Hindlimb muscle (tissue), 1 donor: ENCODE results near the gene NPAS2. TPM values are rescaled to one million over a fixed set of nuclear protein-coding genes. Genes with fewer than 3 reads are reported as not detected.
A peak's percentile ranks its signal among the peaks of the same experiment; 100 is the strongest.

ENCODE experiments used
- DNase-seq: peaks from one replicate; pipeline ENCODE4 v3.0.0-alpha.2; 2013
- polyA plus RNA-seq: library from polyadenylated mRNA; unstranded; fragments of 120-200 nt; gene quantifications from one replicate; pipeline ENCODE4 v1.2.1, GENCODE V29; 2013; ENCODE audit not compliant: insufficient read length

The NPAS2 gene
- polyA plus RNA-seq, 1 donor = 8.7 TPM

DNA sequence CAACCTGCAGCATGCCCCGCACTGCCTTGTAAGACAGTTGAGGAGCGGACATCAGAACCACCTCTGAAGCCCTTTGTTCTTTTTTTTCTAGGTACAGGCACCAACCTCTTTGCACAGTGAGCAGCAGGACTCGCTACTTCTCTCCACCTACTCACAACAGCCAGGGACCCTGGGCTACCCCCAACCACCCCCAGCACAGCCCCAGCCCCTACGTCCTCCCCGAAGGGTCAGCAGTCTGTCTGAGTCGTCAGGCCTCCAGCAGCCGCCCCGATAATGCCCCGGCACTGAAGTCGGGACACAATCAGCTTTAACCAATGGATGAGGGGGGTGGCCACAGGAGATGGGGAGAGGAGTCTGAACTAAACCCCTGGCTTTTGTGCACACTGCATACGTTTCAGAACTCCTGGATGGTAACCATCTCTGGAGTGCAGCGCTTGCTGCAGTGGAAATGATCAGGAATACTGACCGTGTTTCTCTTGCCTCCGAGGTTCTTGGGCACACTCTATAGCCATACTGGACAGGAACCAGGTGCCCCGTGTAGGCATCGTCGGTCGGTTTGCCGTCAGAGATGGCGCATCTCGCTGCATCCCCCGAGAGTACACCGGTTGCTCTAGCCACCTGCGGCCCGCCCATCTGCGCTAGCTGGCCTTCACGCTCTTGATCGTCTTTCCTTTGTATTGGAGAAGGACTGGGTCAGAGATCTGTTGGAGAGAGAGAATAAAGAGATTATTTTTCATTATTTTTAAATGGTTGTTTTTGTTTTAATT lies 175.6 kb downstream of the NPAS2 start:
- DNase-seq = no peak

- DNase-seq = no peak
Observed at GRCh38 chr2:100997509-100998234, 177.7 kb downstream of the NPAS2 start.

GRCh38 chr2:100998235-100998573 lies 178.3 kb downstream of the NPAS2 start:
- no peak for DNase-seq

GRCh38 chr2:100999995-101000394 lies 180.1 kb downstream of the NPAS2 start:
- DNase-seq = no peak

- DNase-seq = peak; percentile 97
Observed at GRCh38 chr2:101001691-101002561, 182.0 kb downstream of the NPAS2 start, which contains the start of gene RPL31. TSS of gene RPL31 (plus strand) at chr2:101002289. CDS start at chr2:101002702, 413 bp downstream.

- DNase-seq = peak; percentile 33
Observed at GRCh38 chr2:101002562-101003277, 182.8 kb downstream of the NPAS2 start.

GRCh38 chr2:101003278-101003775 lies 183.4 kb downstream of the NPAS2 start:
- no peak for DNase-seq

GRCh38 chr2:101004620-101005325 lies 184.8 kb downstream of the NPAS2 start:
- no peak for DNase-seq

DNA sequence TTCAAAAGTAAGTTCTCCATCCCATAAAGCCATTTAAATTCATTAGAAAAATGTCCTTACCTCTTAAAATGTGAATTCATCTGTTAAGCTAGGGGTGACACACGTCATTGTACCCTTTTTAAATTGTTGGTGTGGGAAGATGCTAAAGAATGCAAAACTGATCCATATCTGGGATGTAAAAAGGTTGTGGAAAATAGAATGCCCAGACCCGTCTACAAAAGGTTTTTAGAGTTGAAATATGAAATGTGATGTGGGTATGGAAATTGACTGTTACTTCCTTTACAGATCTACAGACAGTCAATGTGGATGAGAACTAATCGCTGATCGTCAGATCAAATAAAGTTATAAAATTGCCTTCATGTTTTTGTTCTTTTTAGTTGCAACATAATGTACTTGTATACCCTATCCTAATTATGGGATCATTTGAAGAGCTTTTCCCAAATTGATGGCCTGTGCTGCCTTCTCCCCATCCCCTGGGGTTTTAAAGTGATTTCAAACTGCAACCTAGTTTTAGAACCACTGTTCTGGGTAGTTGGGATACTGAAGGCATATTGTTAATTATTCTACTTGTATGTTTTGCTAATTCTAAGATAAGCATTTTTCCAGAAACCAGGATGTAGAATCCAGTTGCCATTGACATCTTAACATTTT lies 186.3 kb downstream of the NPAS2 start:
- no peak for DNase-seq

DNA sequence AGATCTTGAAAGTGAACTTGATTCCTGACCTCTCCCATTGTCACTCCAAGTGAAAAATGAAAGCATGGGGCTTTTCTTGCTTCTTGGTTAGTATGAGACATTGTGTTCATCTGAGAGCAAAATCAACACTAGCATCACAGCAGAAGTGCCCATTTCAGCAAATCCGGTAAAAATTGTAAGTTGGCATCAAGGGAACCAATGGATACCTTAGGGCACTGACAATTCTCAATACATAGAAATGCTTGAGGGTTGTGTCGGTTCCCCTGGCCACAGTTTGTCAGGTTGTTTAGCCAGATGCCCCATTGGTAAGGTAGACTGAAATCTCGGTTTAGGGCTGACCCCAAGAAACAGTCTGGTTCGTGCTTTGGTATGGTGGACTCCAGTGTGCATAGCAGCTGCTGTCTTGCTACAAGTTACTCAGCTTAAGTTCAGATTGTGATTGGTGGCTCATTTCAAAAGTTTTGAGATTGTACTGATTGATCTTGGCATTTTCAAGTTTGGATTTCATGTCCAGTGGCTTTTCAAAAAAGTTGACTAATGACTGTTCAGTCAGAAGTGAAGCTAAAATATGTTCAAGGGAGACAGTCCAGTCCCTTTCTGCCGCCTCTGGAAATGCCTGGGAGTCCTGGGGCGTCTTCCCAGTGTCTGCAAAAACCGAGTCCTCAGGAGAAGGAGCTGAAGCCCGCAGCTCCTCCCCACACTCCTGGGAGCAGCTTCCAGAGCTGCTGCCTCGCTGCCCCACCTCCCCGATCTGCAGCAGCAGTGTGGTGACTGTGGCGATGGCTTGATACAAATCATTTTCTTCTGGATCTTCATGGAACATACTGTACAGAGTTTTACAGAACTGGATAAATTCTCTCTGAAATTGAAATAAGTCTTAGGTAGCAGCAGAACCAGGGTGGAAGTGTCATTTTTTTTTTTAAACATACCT lies 187.7 kb downstream of the NPAS2 start:
- no peak for DNase-seq

DNA sequence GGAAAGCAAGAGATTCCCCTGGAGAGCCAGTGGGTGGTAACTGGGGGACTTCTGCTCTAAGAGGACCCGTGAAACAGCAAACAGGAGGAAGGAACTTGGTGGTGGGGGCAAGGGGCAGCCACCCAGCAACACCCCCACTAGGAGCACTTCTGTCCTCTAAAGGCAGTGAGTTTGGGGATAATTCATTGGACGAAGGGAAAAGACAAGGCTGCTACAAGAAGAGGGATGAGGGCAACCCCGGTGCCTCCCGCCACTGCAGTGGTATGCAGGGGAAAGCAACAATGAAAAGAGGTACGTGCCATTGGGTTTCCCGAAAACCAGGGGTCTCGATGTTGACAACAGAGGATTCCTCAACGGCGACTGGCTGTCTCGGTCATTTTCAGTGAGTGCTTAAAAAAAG lies 191.2 kb downstream of the NPAS2 start:
- DNase-seq = no peak

GRCh38 chr2:101012054-101012705 lies 192.2 kb downstream of the NPAS2 start:
- no peak for DNase-seq

- peak; percentile 42 for DNase-seq
Observed at GRCh38 chr2:101012706-101013181, 192.8 kb downstream of the NPAS2 start.

DNA sequence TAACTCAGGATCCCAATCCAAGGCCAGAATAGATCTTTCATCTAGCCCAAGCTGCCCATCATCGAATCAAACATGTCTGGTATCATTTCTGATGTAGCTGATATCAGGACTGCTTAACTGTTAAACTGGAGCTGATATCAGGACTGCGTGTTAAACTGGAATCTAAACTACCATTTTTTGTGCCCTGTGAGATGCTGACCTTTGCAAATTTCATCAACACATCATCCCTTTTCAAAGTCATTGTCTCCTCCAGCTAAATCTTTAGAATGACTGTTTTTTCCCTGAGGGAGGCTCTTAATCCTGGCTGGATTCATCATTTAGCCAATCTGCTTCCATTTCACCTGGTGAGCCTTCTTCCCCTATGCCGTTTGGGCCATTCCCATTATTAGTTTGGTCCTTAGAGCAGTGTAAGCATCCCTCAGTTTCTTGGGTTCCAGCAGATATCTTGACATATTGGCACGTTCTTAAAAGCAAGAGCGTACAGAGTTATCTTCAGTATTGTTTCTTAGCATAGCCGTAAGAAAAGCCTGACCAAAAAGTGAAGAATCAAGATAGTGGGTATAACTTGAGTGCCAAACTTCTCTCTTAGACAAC lies 194.4 kb downstream of the NPAS2 start:
- DNase-seq = no peak

DNA sequence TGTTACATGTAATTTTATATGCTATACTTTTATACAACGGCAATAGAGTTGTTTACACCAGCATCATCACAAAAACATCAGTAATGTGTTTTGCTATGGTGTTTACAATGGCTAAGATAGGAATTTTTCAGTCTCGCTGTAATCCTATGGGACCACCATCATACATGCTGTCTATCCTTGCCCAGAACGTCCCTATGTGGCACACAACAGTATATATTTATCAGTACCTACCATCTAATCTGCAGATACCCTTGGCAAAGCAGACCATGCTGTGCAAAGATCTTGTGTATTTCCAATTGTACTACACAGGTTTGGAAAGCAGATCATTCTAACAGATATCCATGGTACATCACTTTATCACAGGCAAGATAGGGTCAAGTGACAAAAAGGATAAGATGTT lies 197.4 kb downstream of the NPAS2 start:
- DNase-seq = no peak

DNA sequence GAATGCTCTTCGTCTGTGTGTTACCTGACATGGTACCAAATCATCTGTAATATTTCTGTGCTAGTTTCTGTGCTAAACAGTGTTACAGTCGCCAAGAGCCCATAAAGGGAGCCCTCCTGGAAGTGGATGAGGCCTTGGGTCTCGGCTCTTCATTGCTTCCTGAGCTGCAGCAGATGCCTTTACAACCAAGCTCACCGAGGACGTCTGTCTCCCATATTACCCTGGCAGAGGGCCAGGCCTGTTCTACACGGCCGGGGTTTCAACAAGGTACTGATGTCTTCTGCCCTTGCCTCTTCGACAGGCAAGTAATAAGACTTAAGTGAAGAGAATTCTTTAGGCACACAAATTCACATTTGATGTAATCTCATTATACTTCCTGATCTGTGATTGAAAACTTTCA lies 199.0 kb downstream of the NPAS2 start:
- no peak for DNase-seq

DNA sequence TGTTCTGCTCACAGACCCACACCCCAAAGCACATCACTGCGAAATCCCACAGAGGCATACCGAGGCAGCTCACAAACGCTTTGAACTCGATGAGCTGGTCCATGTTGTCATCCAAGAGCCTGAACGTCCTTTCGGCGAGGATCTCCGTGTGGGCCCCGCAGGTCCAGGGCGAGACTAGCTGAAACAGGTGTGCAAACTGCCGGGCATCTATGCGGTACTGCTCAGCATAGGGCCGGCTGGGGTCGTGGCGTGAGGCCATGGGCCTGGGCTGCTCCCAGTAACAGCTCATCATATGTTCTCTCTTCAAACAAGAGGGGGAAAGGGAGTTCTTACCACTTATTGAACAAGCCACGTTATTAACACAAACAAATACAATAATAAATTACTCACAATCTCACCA lies 202.3 kb downstream of the NPAS2 start:
- DNase-seq = no peak

- DNase-seq = no peak
Observed at GRCh38 chr2:101023327-101024107, 203.6 kb downstream of the NPAS2 start.
